ENCODE data around the gene CHMP4A. TPM values are rescaled to one million over a fixed set of nuclear protein-coding genes. Genes with fewer than 3 reads are reported as not detected.

Gene CHMP4A
- total and polyA plus RNA-seq, 2 of the 13 experiments (the other 11 are each of a cell fraction or from before 2014, with no cell fraction given): 83.6 to 113 TPM

- TF ChIP-seq THAP9 (CRISPR knock-in tag; IDR thresholded peaks at IDR 0.05; ENCODE audit: borderline replicate concordance) (no peak), ZNF646 (CRISPR knock-in tag; IDR thresholded peaks at IDR 0.05) (no peak), MXD1 (CRISPR knock-in tag; IDR thresholded peaks at IDR 0.05) (0 out of 2 replicates have a peak, but pooled peaks have one; percentile 38), REXO4 (CRISPR knock-in tag; IDR thresholded peaks at IDR 0.05; ENCODE audit: borderline replicate concordance) (no peak), KAT2B (IDR thresholded peaks at IDR 0.05; ENCODE audit: borderline replicate concordance, low read depth, low read length) (no peak), SRF (IDR thresholded peaks at IDR 0.05; ENCODE audit: low read depth, low read length) (no peak), MAFF (IDR thresholded peaks at IDR 0.05; ENCODE audit: low read depth, low read length) (no peak), MXD4 (CRISPR knock-in tag; IDR thresholded peaks at IDR 0.05) (no peak), SRSF1 (optimal IDR thresholded peaks at IDR 0.05; ENCODE audit: low read depth, low read length) (no peak), ZBTB42 (CRISPR knock-in tag; IDR thresholded peaks at IDR 0.05) (0 out of 2 replicates have a peak, but pooled peaks have one; percentile 44), ATF7 (IDR thresholded peaks at IDR 0.05) (no peak), ATF7 (CRISPR knock-in tag; IDR thresholded peaks at IDR 0.05) (no peak), ZNF121 (CRISPR knock-in tag; IDR thresholded peaks at IDR 0.05) (no peak), IRF1 (CRISPR knock-in tag; IDR thresholded peaks at IDR 0.05; ENCODE audit: low read depth) (no peak)
These were observed 46.9 kb upstream of the CHMP4A start (continued) for GRCh38 chr14:24260026-24260779.

Measured in HepG2 (cell line).